Endothelial cell of umbilical vein (primary cell): ENCODE measurements around the gene LRRC71. TPM values are rescaled to one million over a fixed set of nuclear protein-coding genes. Genes with fewer than 3 reads are reported as not detected.

Experiments used
- BruUV-seq: library from RNA; stranded (reverse); fragments of 400-500 nt; replicated peaks from 2 replicates; lab custom pipeline; 2021; lab: Mats Ljungman, UMichigan
- CTCF ChIA-PET: fragments of 300-600, 350-600 bp; sonication (Branson Sonifier 250); formaldehyde crosslinking; loops from one replicate; lab custom pipeline; 2021; ENCODE audit warnings: antibody characterized with exemption, inconsistent platforms; lab: Charles Lee
- POLR2A ChIA-PET: fragments of 300-600, 350-600 bp; sonication (Branson Sonifier 250); formaldehyde crosslinking; loops from one replicate; lab custom pipeline; 2021; ENCODE audit warnings: antibody characterized with exemption, inconsistent platforms; lab: Charles Lee
- DNase-seq: peaks from one replicate; pipeline ENCODE4 v3.0.0-alpha.2; 2011; ENCODE audit warnings: low read depth, low spot score
- FAIRE-seq: peaks from 2 replicates; lab custom pipeline; 2011; peaks lifted over from hg19 to GRCh38; lab: Jason Lieb, UNC
- H2AFZ ChIP-seq: 2 replicates; pipeline ENCODE4 v1.6.0; 2012; ENCODE audit warnings: low read depth, low read length, control low read depth, inconsistent platforms
- H3K27ac ChIP-seq: 2 replicates; pipeline ENCODE4 v1.5.1; 2011; ENCODE audit warnings: low read depth, mild to moderate bottlenecking, control low read depth, low read length, moderate library complexity; ENCODE audit not compliant: insufficient read depth
- H3K27me3 ChIP-seq, 2 experiments: 2 replicates each; pipeline versions ENCODE4 v1.6.0 to v1.6.1; 2011; ENCODE audit warnings: low read length in 2 of 2, mixed read lengths in 1 of 2; ENCODE audit not compliant: control insufficient read depth in 2 of 2, insufficient read depth in 2 of 2
- H3K36me3 ChIP-seq, 2 experiments: 2 replicates in 1 of 2; 3 replicates in 1 of 2; pipeline ENCODE4 v1.5.1; 2011; ENCODE audit warnings: low read length in 2 of 2, mild to moderate bottlenecking in 1 of 2, moderate library complexity in 1 of 2; ENCODE audit not compliant: control insufficient read depth in 2 of 2, insufficient read depth in 2 of 2; ENCODE audit errors: extremely low read depth in 1 of 2
- H3K4me1 ChIP-seq: 3 replicates; pipeline ENCODE4 v1.5.1; 2011; ENCODE audit warnings: mild to moderate bottlenecking, low read length; ENCODE audit not compliant: control insufficient read depth, insufficient read depth; ENCODE audit errors: extremely low read depth
- H3K4me2 ChIP-seq: 2 replicates; pipeline ENCODE4 v1.6.1; 2011; ENCODE audit warnings: low read length, control low read depth, mixed read lengths; ENCODE audit not compliant: insufficient read depth
- H3K4me3 ChIP-seq, 3 experiments: fragments of 200-600 bp in 1 of 3; sonication (generic), shearing (Covaris generic) in 1 of 3; replicated peaks in 1 of 3; 2 replicates each; pipeline ENCODE4 v1.5.1; 2011 to 2016; ENCODE audit warnings: control low read depth in 3 of 3, low read length in 3 of 3, mild to moderate bottlenecking in 2 of 3, inconsistent platforms in 1 of 3, low read depth in 1 of 3, moderate library complexity in 1 of 3; ENCODE audit not compliant: insufficient read depth in 1 of 3
- H3K79me2 ChIP-seq: 2 replicates; pipeline ENCODE4 v1.6.0; 2012; ENCODE audit warnings: low read length, inconsistent platforms; ENCODE audit not compliant: control insufficient read depth, insufficient read depth
- H3K9ac ChIP-seq: replicated peaks from 2 replicates; pipeline ENCODE3; 2011; ENCODE audit warnings: low read length, control low read depth; ENCODE audit not compliant: insufficient read depth; ENCODE audit errors: extremely low read depth
- H3K9me1 ChIP-seq: replicated peaks from 3 replicates; pipeline ENCODE4 v1.6.0; 2011; ENCODE audit warnings: mild to moderate bottlenecking, low read length; ENCODE audit not compliant: control insufficient read depth, insufficient read depth; ENCODE audit errors: extremely low read depth
- H3K9me3 ChIP-seq: replicated peaks from 2 replicates; pipeline ENCODE4 v1.5.1; 2012; ENCODE audit warnings: low read length, inconsistent platforms; ENCODE audit not compliant: control insufficient read depth, insufficient read depth
- H4K20me1 ChIP-seq: replicated peaks from 2 replicates; pipeline ENCODE3; 2011; ENCODE audit warnings: mild to moderate bottlenecking, low read length; ENCODE audit not compliant: control insufficient read depth, insufficient read depth; ENCODE audit errors: extremely low read depth
- FOS ChIP-seq: IDR thresholded peaks from 2 replicates; pipeline ENCODE4 v1.6.1; 2011; ENCODE audit warnings: mild to moderate bottlenecking, low read length, moderate library complexity, borderline replicate concordance; ENCODE audit not compliant: insufficient read depth
- JUN ChIP-seq: IDR thresholded peaks from 2 replicates; pipeline ENCODE4 v1.6.1; 2011; ENCODE audit warnings: borderline replicate concordance, low read depth; ENCODE audit not compliant: insufficient read length, insufficient read depth
- POLR2A ChIP-seq: IDR thresholded peaks from 2 replicates; pipeline ENCODE4 v1.6.1; 2012; ENCODE audit warnings: low read depth, mild to moderate bottlenecking, control low read depth, low read length
- POLR2AphosphoS5 ChIP-seq: IDR thresholded peaks from 2 replicates; pipeline ENCODE4 v1.6.1; 2012; ENCODE audit warnings: low read depth, mild to moderate bottlenecking, control low read depth, low read length, moderate library complexity; ENCODE audit not compliant: insufficient read depth
- dilution Hi-C: fragments of 300-500 bp; cut with MboI; formaldehyde crosslinking; loops from one replicate; pipeline ENCODE4 v1.15.0; 2019; ENCODE audit warnings: low sequenced_read_pairs; ENCODE audit not compliant: extremely low pct_ligation_motif_present
- intact Hi-C: fragments of 100-400 bp; cut with micrococcal nuclease; formaldehyde crosslinking; loops from one replicate; pipeline ENCODE4 v1.10.0; 2022
- polyA plus RNA-seq, 4 experiments: library from polyadenylated mRNA; depleted of rRNA in 3 of 4; stranded (reverse) in 3 of 4; unstranded in 1 of 4; fragments of >200 nt; gene quantifications; 2 replicates each; pipeline versions ENCODE4 v1.2.1 to v1.2.3, GENCODE V29; 2011 to 2012; ENCODE audit warnings: missing spikeins in 1 of 4
- total RNA-seq: library from RNA; stranded (reverse); gene quantifications from 2 replicates; pipeline ENCODE4 v1.2.3, GENCODE V29; 2021
- TF ChIP-seq, protein P1 (sequence below): IDR thresholded peaks from 2 replicates; pipeline ENCODE4 v1.6.1; 2011; ENCODE audit not compliant: insufficient read depth, insufficient read length

LRRC71 gene
- total and polyA plus RNA-seq, 2 donors (not counting 3 experiments of a cell fraction or from before 2014, with no cell fraction given) = 0.35 to 0.66 TPM

DNA sequence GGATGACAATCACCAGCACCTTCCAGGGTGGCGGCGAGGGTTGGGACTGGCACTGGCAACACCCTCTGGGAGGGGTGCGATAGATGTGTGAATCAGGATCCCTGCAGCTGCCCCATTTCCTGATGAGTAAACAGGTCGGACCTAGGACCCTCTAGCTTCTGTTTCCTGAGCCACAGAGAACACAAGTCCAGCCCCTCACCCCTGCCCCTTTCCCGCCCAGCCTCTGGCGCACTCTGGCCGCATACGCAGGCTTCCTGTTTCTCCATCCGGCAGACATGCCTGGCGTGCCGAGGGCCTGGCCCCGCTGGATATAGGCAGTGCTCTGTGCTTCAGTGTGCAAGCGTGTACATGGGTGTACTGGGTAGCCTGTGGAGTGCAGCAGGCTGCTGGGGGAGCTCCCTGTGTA, 22.3 kb upstream of the LRRC71 start:
- H3K27ac ChIP-seq = peak overlapping the region; percentile 95
- dilution Hi-C loops = no loop called here
- FAIRE-seq = peak; percentile 100
- H3K27me3 ChIP-seq = no peaks in the 10 kb centered on the region
- peak overlapping the region; percentile 96 for H3K4me2 ChIP-seq
- peaks cover 80% of the 10 kb centered on the region for H3K4me1 ChIP-seq
- no TSS peak for BruUV-seq
- no peaks in the 10 kb centered on the region for H3K9me1 ChIP-seq
- TF ChIP-seq POLR2AphosphoS5 (peak; percentile 84), FOS (peak; percentile 73)
- TF ChIP-seq, protein P1, sequence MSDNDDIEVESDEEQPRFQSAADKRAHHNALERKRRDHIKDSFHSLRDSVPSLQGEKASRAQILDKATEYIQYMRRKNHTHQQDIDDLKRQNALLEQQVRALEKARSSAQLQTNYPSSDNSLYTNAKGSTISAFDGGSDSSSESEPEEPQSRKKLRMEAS = no peak
- H3K79me2 ChIP-seq = peaks cover 92% of the 10 kb centered on the region
- ChIA-PET CTCF (interaction anchor here (0.7 to 2.8 kb wide), 5 partner anchors 8 to 172 kb away, joined by 3 to 14 read pairs (median 7); partner anchors contain the start of gene LRRC71), POLR2A (no interaction called here)
- H3K9ac ChIP-seq = peak overlapping the region; percentile 84
- H2AFZ ChIP-seq = no peak overlapping the region
- intact Hi-C loops = loop anchor here (10.0 kb wide), 1 partner anchor 393 kb away; the partner anchor contains the start of gene MEF2D
- peak overlapping the region in 1 of 3 experiments; percentile 38 for H3K4me3 ChIP-seq
- peak; percentile 97 for DNase-seq
- H4K20me1 ChIP-seq = no peaks in the 10 kb centered on the region
- peaks cover 0 to 2% of the 10 kb centered on the region in 2 experiments for H3K36me3 ChIP-seq
- H3K9me3 ChIP-seq = no peaks in the 10 kb centered on the region

DNA sequence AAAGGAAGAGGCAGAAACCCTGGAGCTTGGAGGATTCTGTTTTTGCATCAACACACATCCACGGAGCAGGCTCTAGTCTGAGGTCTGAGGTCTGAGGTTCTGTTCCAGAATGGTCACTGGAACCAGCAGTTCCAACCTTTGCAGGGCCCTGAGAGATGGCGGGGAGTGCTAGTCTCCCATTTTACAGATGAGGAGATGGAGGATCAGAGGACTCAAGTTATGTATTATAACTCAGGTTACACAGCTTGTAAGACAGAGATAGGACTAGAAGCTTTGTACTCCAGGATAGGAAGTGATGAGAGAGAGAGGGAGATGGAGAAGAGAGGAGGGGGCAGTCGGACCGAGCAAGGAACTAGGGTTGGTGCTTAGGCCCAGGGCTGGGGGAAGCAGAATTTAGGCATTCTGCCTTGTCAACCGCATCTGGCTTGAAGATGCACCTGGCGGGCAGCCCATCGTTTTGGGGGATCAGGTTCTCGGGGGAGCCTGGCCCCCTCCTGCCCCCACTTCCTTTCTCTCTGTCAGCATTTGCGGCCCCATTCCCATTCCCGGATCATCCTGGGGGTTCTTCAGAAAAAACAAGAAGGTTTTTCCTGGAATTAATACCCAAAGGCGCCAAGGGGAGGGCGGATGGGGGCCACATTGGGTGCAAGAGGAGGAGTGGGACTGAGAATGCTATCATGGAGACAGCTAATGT, 21.3 kb upstream of the LRRC71 start:
- peak overlapping the region; percentile 77 for H3K4me2 ChIP-seq
- no peaks in the 10 kb centered on the region for H3K9me3 ChIP-seq

More for the DNA sequence above, 21.3 kb upstream of the LRRC71 start:
- FAIRE-seq (peak; percentile 8), DNase-seq (no peak)
- intact Hi-C loops (loop anchor here (10.0 kb wide), 1 partner anchor 394 kb away; the partner anchor contains the start of gene MEF2D), dilution Hi-C loops (no loop called here)
- peak overlapping the region in 1 of 3 experiments; percentile 38 for H3K4me3 ChIP-seq
- H3K9me1 ChIP-seq = no peaks in the 10 kb centered on the region
- POLR2A ChIA-PET = no interaction called here
- H4K20me1 ChIP-seq = no peaks in the 10 kb centered on the region
- H3K9ac ChIP-seq = peak overlapping the region; percentile 79
- H3K79me2 ChIP-seq = peaks cover 93% of the 10 kb centered on the region
- no TSS peak for BruUV-seq
- CTCF ChIA-PET = interaction anchor here (0.7 to 2.8 kb wide), 5 partner anchors 11 to 173 kb away, joined by 3 to 14 read pairs (median 6); partner anchors contain the start of gene LRRC71
- H3K36me3 ChIP-seq = peaks cover 0 to 5% of the 10 kb centered on the region in 2 experiments
- TF ChIP-seq POLR2A = peak; percentile 59
- no peak for TF ChIP-seq JUN
- no peaks in the 10 kb centered on the region for H3K27me3 ChIP-seq
- H3K4me1 ChIP-seq = peaks cover 88% of the 10 kb centered on the region
- H2AFZ ChIP-seq = no peak overlapping the region
- peak overlapping the region; percentile 95 for H3K27ac ChIP-seq
